Skin of body (tissue), 2 donors: Measurements from ENCODE around the gene CDH15. TPM values are rescaled to one million over a fixed set of nuclear protein-coding genes. Genes with fewer than 3 reads are reported as not detected.
"Not testable (repeated sequence)": the region's sequence is repeated elsewhere in the genome, so short reads cannot be mapped to it uniquely, and the experiment has no call there.

Experiments
- DNase-seq: peaks from one replicate; lab custom pipeline; 2025; lab: John Stamatoyannopoulos, UW
- total RNA-seq: library from RNA; depleted of rRNA; stranded (reverse); fragments of >200 nt; gene quantifications from one replicate; pipeline ENCODE4 v1.2.3, GENCODE V29; 2014

Gene CDH15
- total RNA-seq, 1 donor from 2014 or later: 4.9 TPM

GRCh38 chr16:89224665-89225064 is 53.1 kb downstream of the CDH15 start:
- no peak for DNase-seq

GRCh38 chr16:89230255-89230654 is 58.7 kb downstream of the CDH15 start:
- no peak for DNase-seq

- no peak for DNase-seq
Measured at GRCh38 chr16:89232107-89232506, 60.6 kb downstream of the CDH15 start.

GRCh38 chr16:89233678-89234490 is 62.3 kb downstream of the CDH15 start:
- DNase-seq: no peak

GRCh38 chr16:89237733-89238132 is 66.2 kb downstream of the CDH15 start:
- DNase-seq: no peak

- peak; percentile 76 for DNase-seq
Measured at GRCh38 chr16:89241187-89242007, 69.8 kb downstream of the CDH15 start.

- no peak for DNase-seq
Measured at GRCh38 chr16:89242795-89243200, 71.2 kb downstream of the CDH15 start.

GRCh38 chr16:89243664-89244063 is 72.1 kb downstream of the CDH15 start:
- no peak for DNase-seq

- DNase-seq: not testable (repeated sequence)
Measured at GRCh38 chr16:89244264-89244663, 72.7 kb downstream of the CDH15 start.

GRCh38 chr16:89244754-89245153 is 73.2 kb downstream of the CDH15 start:
- no peak for DNase-seq

Other genes starting within 250 kb of the CDH15 start
- 1.7 TPM for gene CBFA2T3, start 194.5 kb upstream of the CDH15 start, total RNA-seq
- gene ACSF3, start 77.9 kb upstream of the CDH15 start, total RNA-seq: 16.5 TPM
- gene SLC22A31, start 28.8 kb downstream of the CDH15 start, total RNA-seq: 2.6 TPM
- 4.7 TPM for gene ZNF778, start 46.0 kb downstream of the CDH15 start, total RNA-seq